Natural killer cell (primary cell): Measurements from ENCODE around the gene PSMD6. TPM values are rescaled to one million over a fixed set of nuclear protein-coding genes. Genes with fewer than 3 reads are reported as not detected.

ENCODE experiments used
- ATAC-seq, 3 donors: fragments of 150-1000 bp in 2 of 3; fragments of 200-7000 bp in 1 of 3; cut with Tn5 transposase; 1 replicate in 1 of 3; 2 replicates in 2 of 3; pipeline ENCODE4 v1.10.0; 2021; ENCODE audit warnings: mild to moderate bottlenecking in 2 of 3, moderate library complexity in 2 of 3
- DNase-seq, 2 donors: peaks; one replicate each; pipeline versions ENCODE4 v3.0.0 to v3.0.0-alpha.2; 2013 to 2021; ENCODE audit warnings: mixed read lengths in 1 of 2
- H3K27ac ChIP-seq: one replicate; pipeline ENCODE4 v1.5.1; 2013; ENCODE audit warnings: mild to moderate bottlenecking, low read length
- H3K27me3 ChIP-seq: one replicate; pipeline ENCODE4 v1.6.1; 2013; ENCODE audit warnings: low read length; ENCODE audit not compliant: control insufficient read depth, insufficient read depth
- H3K36me3 ChIP-seq: one replicate; pipeline ENCODE4 v1.6.1; 2013; ENCODE audit warnings: low read length; ENCODE audit not compliant: control insufficient read depth, insufficient read depth
- H3K4me1 ChIP-seq: one replicate; pipeline ENCODE4 v1.6.1; 2013; ENCODE audit warnings: low read length; ENCODE audit not compliant: control insufficient read depth, insufficient read depth
- H3K4me3 ChIP-seq: one replicate; pipeline ENCODE4 v1.5.1; 2013; ENCODE audit warnings: low read length
- H3K9me3 ChIP-seq: one replicate; pipeline ENCODE4 v1.6.1; 2013; ENCODE audit warnings: low read length; ENCODE audit not compliant: control insufficient read depth, insufficient read depth
- H3K27ac Mint-ChIP-seq, 2 donors: one replicate each; pipeline ENCODE4 v1.8.0; 2022; ENCODE audit warnings: mild to moderate bottlenecking in 2 of 2, mixed read lengths in 2 of 2, moderate library complexity in 1 of 2
- H3K27me3 Mint-ChIP-seq, 2 donors: one replicate each; pipeline ENCODE4 v1.8.0; 2022; ENCODE audit warnings: low read depth in 2 of 2, mixed read lengths in 2 of 2
- H3K36me3 Mint-ChIP-seq: one replicate; pipeline ENCODE4 v1.8.0; 2022; ENCODE audit warnings: mixed read lengths
- H3K4me1 Mint-ChIP-seq, 2 donors: one replicate each; pipeline ENCODE4 v1.8.0; 2022; ENCODE audit warnings: mixed read lengths in 2 of 2
- H3K4me3 Mint-ChIP-seq: one replicate; pipeline ENCODE4 v1.8.0; 2022; ENCODE audit warnings: mild to moderate bottlenecking, moderate library complexity, mixed read lengths
- H3K9me3 Mint-ChIP-seq, 2 donors: one replicate each; pipeline ENCODE4 v1.8.0; 2022; ENCODE audit warnings: mixed read lengths in 2 of 2
- CTCF ChIP-seq: fragments of 200-600 bp; IDR thresholded peaks from one replicate; pipeline ENCODE4 v1.8.0; 2022; ENCODE audit warnings: antibody characterized with exemption
- WGBS: methylation state at CpG from one replicate; pipeline ENCODE4 v1.1.7; 2013; ENCODE audit warnings: missing lambda C conversion rate; ENCODE audit not compliant: insufficient coverage; 5-methylcytosine and 5-hydroxymethylcytosine counted together
- intact Hi-C: fragments of 100-400 bp; cut with micrococcal nuclease; formaldehyde crosslinking; loops from one replicate; pipeline ENCODE4 v1.14.2; 2022
- total RNA-seq, 4 donors: library from RNA; stranded (reverse); fragments of 120-200 nt in 1 of 4; gene quantifications; one replicate each; pipeline versions ENCODE4 v1.2.3 to v1.2.4, GENCODE V29; 2013 to 2022

Gene PSMD6
- total RNA-seq, 3 donors from 2014 or later (not counting 1 experiment from before 2014, with no cell fraction given), result 84.4 to 105 (median 102) TPM

DNA sequence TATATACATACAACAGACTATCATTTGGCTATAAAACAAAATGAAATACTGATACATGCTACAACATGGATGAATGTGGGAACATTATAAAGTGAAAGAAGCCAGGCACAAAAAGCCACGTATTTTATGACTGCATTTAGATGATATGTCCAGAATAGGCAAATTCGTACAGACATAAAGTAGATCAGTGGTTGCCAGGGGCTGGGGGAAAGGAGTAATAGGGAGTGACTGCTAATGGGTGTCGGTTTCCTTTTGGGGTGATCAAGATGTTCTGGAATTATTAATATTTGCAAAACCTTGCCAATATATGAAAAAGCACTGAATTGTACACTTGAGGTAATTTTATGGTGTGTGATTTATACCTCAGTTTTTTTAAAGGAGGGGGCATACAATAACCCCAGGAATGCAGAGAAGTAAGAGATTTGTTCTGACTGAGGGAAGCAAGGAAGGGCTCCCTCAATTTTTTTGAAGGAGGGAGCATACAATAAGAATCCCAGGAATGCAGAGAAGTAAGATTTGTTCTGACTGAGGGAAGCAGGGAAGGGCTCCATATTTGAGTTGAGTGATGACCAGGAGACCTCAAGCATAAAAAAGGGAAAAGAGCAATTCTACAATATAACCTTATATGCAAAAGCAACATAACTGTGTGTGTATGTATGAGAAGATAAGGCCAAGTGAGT is 6.2 kb downstream of the PSMD6 start:
- peaks cover 32% of the 10 kb centered on the region for H3K36me3 Mint-ChIP-seq
- intact Hi-C loops, result no loop called here

GRCh38 chr3:64011685-64012084 is 11.6 kb downstream of the PSMD6 start:
- Histone ChIP-seq H3K27ac (no peak overlapping the region), H3K36me3 (peaks cover 86% of the 10 kb centered on the region), H3K4me3 (no peak overlapping the region), H3K27me3 (no peaks in the 10 kb centered on the region), H3K9me3 (no peaks in the 10 kb centered on the region), H3K4me1 (no peaks in the 10 kb centered on the region)
- WGBS, result 89% methylated on average over 5 of the region's 5 CpGs
- TF ChIP-seq CTCF, result no peak
- no peak for ATAC-seq
- H3K4me3 Mint-ChIP-seq, result no peak overlapping the region
- peaks cover 33% of the 10 kb centered on the region for H3K36me3 Mint-ChIP-seq
- DNase-seq, result no peak
- peak overlapping the region; percentile 17 to 47 for H3K27ac Mint-ChIP-seq
- H3K4me1 Mint-ChIP-seq, result peaks cover 21 to 27% of the 10 kb centered on the region in 2 donors
- no peaks in the 10 kb centered on the region for H3K27me3 Mint-ChIP-seq
- intact Hi-C loops, result no loop called here
- H3K9me3 Mint-ChIP-seq, result no peaks in the 10 kb centered on the region

More for the DNA sequence above, 6.2 kb downstream of the PSMD6 start:
- no peak for TF ChIP-seq CTCF
- Mint-ChIP-seq H3K27ac (peak overlapping the region; percentile 18 to 53), H3K27me3 (no peaks in the 10 kb centered on the region), H3K4me3 (no peak overlapping the region), H3K9me3 (no peaks in the 10 kb centered on the region), H3K4me1 (peaks cover 35 to 44% of the 10 kb centered on the region in 2 donors)
- H3K4me1 ChIP-seq, result peaks cover 4% of the 10 kb centered on the region
- H3K9me3 ChIP-seq, result no peaks in the 10 kb centered on the region
- H3K4me3 ChIP-seq, result no peak overlapping the region
- ATAC-seq (no peak), DNase-seq (no peak)
- no peaks in the 10 kb centered on the region for H3K27me3 ChIP-seq
- H3K36me3 ChIP-seq, result peaks cover 74% of the 10 kb centered on the region
- 96% methylated on average over 3 of the region's 3 CpGs for WGBS
- H3K27ac ChIP-seq, result no peak overlapping the region

DNA sequence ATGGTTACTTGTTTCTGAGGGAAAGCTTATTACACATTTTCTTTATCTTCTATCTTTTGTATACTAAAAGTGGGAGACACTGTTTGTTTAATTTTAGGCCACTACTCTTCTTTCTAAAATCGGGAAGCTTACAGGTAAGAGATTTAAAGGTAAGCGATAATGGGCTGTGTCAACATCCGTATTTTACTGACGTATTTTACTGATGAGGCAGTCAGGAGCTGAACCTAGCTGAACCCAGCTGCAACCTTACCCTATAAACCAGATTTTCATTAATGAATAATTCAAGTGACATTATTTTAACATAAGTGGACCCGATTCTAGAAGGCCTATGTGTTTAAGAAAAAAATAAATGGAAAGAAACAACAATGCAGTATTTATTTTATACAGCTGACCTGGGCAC is 13.1 kb downstream of the PSMD6 start:
- DNase-seq, result no peak
- WGBS, result 98% methylated on average over 4 of the region's 5 CpGs
- intact Hi-C loops, result no loop called here
- no peak for ATAC-seq
- H3K9me3 Mint-ChIP-seq, result no peaks in the 10 kb centered on the region
- Histone ChIP-seq H3K27ac (no peak overlapping the region), H3K27me3 (no peaks in the 10 kb centered on the region), H3K4me3 (no peak overlapping the region), H3K9me3 (no peaks in the 10 kb centered on the region), H3K4me1 (no peaks in the 10 kb centered on the region), H3K36me3 (peaks cover 97% of the 10 kb centered on the region)
- peaks cover 21 to 26% of the 10 kb centered on the region in 2 donors for H3K4me1 Mint-ChIP-seq
- peak overlapping the region in 1 of 2 donors; percentile 58 for H3K27ac Mint-ChIP-seq
- H3K4me3 Mint-ChIP-seq, result no peak overlapping the region
- no peaks in the 10 kb centered on the region for H3K27me3 Mint-ChIP-seq
- no peak for TF ChIP-seq CTCF
- H3K36me3 Mint-ChIP-seq, result peaks cover 33% of the 10 kb centered on the region

- Histone ChIP-seq H3K9me3 (no peaks in the 10 kb centered on the region), H3K4me3 (no peak overlapping the region), H3K36me3 (peaks cover 97% of the 10 kb centered on the region), H3K27ac (no peak overlapping the region), H3K27me3 (no peaks in the 10 kb centered on the region), H3K4me1 (no peaks in the 10 kb centered on the region)
- Mint-ChIP-seq H3K4me1 (peaks cover 16 to 21% of the 10 kb centered on the region in 2 donors), H3K36me3 (peaks cover 32% of the 10 kb centered on the region), H3K9me3 (no peaks in the 10 kb centered on the region), H3K4me3 (no peak overlapping the region), H3K27ac (peak overlapping the region; percentile 12 to 58), H3K27me3 (no peaks in the 10 kb centered on the region)
- TF ChIP-seq CTCF, result no peak
- ATAC-seq (no peak), DNase-seq (no peak)
- intact Hi-C loops, result no loop called here
- 95% methylated on average over 7 of the region's 7 CpGs for WGBS
These were observed 13.8 kb downstream of the PSMD6 start for GRCh38 chr3:64009528-64009927.
